GM12801 (cell line): ENCODE data around the gene MORF4L1.

Experiments used
- TF ChIP-seq, protein P1 (sequence below): IDR thresholded peaks from one replicate; pipeline ENCODE4 v1.5.1; 2011; ENCODE audit warnings: control low read depth; ENCODE audit not compliant: insufficient read length; ENCODE audit errors: extremely low read depth

MORF4L1 gene

DNA sequence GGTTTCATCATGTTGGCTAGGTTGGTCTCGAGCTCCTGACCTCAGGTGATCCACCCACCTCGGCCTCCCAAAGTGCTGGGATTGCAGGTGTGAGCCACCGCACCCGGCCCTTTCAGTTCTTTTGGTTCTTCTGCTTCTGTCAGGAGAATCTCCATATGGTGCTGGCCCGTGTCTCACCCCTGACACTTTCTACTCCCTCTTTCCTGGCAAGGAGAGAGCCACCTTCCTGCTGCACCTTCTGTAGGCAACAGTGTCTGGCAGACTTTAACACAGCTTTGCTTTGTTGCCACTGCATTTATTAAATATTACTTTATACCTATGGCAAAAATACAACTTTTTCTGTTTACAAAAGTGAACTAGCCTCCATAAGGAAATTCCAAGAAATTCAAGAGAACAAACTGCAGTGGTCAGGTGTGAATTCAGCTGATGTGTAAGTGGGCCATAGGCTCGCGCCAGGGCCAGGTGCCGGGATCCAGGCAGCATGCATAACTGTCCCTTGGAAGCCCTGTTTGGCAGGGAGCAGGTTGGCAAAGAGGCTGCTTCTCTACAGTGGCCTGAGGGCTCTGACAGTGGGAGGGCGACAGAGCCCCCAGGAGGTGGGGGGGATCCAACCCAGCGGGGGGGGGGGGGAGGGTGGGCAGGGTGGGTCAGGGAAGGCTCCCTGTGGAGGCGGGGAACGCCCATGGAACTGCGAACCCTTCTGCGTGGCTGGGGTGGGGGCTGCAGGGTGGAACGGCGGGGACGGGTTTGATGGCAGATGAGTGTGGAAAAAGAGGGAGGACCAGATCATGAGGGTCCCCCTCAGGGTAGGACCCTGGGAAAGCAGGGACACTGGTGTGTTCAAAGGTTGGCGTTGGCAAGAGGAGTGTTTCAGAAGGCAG lies 51.0 kb downstream of the MORF4L1 start:
- TF ChIP-seq, protein P1, sequence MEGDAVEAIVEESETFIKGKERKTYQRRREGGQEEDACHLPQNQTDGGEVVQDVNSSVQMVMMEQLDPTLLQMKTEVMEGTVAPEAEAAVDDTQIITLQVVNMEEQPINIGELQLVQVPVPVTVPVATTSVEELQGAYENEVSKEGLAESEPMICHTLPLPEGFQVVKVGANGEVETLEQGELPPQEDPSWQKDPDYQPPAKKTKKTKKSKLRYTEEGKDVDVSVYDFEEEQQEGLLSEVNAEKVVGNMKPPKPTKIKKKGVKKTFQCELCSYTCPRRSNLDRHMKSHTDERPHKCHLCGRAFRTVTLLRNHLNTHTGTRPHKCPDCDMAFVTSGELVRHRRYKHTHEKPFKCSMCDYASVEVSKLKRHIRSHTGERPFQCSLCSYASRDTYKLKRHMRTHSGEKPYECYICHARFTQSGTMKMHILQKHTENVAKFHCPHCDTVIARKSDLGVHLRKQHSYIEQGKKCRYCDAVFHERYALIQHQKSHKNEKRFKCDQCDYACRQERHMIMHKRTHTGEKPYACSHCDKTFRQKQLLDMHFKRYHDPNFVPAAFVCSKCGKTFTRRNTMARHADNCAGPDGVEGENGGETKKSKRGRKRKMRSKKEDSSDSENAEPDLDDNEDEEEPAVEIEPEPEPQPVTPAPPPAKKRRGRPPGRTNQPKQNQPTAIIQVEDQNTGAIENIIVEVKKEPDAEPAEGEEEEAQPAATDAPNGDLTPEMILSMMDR, result no peak

DNA sequence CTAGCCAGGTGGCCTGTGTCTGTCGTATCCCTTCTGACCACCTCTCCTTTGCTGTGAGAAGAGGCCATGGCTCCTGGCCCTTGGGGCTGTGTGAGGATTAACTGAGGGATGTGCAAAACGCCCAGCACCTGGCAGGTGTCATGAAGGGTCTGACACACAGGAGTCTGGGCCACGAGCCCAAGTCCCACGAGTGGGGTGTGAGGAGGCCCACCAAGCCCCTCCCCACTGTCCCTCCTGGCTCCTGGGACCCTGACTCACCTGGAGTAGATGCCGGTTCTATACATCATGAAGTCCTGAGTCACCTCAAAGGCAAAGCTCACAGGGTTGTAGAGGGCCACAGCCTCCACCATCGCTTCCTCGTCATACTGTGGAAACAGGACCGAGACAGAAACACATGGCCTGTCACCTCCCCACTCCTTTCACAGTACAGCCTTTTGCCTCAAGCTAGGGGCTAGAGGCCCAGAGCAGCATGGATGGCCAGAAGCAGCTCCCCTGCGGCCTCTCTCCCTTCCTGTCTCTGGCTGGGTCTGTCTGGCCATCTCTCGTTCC lies 52.5 kb downstream of the MORF4L1 start:
- TF ChIP-seq, protein P1, result no peak

DNA sequence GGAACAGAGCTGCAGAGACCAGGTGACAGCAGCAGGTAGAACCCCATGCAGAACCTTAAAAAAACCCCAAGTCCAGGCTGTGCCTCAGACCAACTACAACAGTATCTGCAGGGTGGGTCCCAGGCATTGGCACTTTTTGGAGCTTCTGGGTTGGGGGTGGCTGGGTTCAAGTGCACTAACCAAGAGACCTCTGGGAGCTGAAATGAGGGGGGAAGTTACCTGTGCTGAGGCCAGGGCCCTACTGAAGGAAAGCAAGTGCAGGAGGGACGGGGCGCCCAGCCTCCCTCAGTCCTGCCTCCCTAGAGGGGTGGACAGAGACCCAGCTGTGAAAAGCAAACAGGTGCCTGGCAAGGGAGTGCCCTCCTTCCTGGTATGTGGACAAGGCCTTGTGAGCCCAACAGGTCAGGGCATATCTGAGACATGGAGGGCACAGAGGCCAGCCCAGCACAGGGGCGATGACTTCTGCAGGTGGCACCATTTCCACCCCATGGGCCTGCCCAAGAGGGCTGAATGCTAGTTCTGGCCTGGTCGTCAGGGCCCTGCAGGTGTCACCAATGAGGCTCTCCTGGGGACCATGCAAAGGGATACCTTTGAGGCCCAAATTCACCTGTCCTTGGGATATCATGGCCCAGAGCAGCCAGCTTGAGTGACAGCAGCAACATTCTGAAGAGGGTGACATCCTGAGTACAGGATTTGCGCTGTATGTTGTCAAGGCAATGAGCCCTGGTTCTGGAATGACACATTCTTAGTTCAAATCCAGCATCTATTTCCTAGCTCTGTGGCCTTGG lies 53.5 kb downstream of the MORF4L1 start:
- TF ChIP-seq, protein P1, result no peak

GRCh38 chr15:78927077-78927790 lies 54.5 kb downstream of the MORF4L1 start:
- TF ChIP-seq, protein P1, result no peak

DNA sequence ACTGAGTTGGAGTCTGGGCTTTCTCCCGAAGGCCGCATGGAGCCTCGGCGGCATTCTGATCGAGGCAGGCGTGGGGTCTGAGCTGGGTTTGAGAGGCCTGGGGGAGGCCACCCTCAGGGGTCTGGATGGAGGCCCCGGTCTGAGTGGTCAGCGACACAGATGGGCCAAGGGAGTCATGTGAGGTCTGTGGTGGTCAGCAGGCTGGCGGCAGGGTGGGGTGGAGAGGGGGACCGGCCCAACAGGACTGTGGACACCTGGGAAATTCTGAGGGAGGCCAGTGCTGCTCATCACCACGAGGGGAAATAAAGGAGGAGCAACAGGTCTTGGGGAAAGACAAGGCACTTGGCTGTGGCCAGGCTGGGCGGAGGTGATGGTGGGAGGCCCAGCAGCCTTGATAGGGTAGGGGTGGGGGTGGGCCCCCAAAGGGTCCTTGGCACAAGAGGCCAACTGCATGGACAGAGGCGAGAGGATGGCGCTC lies 56.0 kb downstream of the MORF4L1 start:
- TF ChIP-seq, protein P1, result no peak

- TF ChIP-seq, protein P1, result no peak
Measured at GRCh38 chr15:78929536-78930264, 57.0 kb downstream of the MORF4L1 start.
